GM11168 (cell line): ENCODE measurements around the gene NUP210.
"Not testable (repeated sequence)": the region's sequence is repeated elsewhere in the genome, so short reads cannot be mapped to it uniquely, and the experiment has no call there.

Experiments
- in situ Hi-C: fragments of 300-500 bp; cut with MboI; formaldehyde crosslinking; loops from one replicate; pipeline ENCODE4 v1.12.0; 2022; ENCODE audit warnings: low sequenced_read_pairs; ENCODE audit not compliant: unreplicated experiment

NUP210 gene

DNA sequence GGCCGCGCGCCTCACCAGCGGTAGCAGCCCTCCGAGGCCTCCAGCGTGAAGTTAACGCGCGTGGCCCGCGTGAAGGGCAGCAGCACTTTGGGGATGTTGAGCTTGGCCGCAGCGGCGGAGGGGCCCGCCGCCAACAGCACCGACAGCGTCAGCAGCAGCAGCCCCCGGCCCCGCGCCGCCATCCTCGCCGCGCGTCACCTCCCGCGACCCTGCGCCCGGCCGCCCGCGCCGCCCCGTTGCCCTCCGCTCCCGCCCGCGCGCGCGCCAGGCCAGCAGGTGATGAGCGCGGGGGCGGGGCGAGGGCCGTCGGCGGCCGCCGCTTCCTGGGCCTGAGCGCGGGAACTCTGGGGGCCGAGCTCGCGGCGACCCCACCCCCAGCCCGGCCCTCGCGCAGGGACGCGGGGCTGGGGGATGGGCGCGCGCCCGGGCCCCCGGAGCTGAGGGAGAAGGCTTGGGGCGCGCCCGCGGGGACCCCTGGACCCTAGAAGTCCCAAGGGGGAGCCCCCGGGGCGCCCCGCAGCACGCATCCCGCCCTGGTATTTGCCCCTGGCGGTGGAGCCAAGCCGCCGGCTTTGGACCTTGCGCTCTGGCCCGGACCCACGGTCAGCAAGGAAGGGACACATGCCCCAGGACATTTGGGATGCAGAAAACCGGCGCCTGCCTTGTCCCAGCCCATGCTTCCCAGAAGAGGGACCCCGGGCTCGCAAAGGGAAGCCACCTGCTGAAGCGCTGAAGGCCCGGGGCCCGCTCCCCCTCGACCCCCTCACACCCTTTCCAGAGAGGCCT is at the start of gene NUP210:
TSS of gene NUP210 (minus strand) at position 278 of the 786 bp plus-strand sequence. CDS start at position 182, 96 bp downstream.
- in situ Hi-C loops, result no loop called here

DNA sequence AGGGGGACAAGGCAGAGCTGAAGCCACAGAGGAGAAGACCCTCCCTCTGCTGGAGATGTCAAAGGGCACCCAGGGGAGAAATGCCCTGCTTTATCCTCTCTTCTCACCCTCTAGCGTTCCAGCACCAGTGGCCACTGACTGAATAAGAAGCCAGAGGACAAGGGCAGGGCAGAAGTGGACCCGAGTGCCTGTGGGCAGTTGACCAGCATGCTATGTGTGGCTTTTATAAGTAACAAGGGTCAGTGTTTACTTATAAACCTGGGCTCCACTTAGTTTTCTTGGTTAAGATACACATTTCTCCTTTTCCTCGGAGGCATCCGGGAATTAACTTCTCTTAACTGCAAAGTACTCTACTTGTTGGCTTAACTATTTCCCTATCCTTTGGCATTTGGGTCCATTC is 46.7 kb upstream of the NUP210 start:
- in situ Hi-C loops, result no loop called here

DNA sequence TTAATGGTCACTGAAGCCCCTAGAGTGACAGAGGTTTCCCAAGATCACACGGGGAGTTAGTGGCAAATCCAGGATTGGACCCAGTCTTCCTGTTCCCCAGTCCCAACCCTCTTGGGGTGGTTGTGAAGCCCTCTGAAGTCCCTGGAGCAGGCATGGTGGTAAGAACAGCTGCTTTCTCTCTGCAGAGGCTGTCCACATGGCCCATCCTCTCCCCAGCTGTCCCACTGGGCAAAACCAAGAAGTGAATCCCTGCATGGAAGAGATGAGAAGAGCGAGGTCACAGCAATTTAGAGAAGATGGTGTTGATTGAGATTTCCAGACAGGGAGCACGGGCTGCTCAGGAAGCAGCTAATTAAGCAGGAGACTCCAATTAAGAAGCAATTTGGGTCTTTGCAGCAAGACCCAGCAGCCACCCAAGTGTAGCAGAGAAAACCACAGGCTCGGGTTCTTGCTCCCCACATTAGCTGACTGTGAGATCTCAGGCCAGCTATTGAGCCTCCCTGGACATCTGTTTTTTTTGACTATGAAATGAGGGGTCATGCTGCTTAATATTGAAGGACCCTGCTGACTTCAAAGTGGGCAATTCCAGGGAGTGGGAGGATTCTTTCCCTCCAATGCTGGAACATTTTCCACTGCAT is 45.2 kb upstream of the NUP210 start:
- in situ Hi-C loops, result no loop called here

DNA sequence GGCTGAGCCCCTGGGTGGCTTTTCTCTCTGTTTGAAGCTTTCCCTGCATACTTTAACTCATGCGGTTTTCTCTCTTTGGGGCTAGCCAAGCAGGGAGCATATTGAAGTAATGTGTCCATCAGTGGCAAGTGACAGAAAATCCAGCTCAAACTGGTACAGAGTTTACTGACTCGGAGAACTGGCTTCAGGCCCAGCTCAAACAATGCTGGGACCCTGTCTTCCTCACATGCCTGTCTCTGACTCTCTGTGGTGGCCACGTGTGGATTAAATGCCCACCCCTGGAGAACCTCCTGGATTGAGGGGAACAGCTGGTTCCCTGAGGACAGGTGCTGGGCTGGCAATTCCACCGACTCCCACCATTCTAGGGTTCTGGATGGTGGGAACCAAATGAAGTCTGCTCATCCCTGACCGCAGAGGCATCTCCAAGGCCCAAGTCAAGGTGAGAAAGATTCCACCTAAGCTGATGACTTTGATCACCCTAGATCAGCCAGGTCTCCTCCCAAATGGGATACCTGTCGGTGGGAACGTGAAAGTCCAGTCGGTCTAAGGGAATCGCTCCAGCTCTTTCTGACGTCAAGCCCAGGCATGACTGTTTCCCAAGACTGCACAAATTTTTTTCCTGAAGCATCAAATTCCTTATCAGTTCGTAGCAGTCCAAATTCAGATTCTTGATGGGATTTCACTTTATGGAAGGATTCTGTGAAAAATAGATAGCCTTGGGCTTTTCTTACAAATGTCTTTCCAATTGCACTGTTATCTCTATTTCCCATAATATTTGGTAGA is 43.7 kb upstream of the NUP210 start:
- in situ Hi-C loops, result no loop called here

DNA sequence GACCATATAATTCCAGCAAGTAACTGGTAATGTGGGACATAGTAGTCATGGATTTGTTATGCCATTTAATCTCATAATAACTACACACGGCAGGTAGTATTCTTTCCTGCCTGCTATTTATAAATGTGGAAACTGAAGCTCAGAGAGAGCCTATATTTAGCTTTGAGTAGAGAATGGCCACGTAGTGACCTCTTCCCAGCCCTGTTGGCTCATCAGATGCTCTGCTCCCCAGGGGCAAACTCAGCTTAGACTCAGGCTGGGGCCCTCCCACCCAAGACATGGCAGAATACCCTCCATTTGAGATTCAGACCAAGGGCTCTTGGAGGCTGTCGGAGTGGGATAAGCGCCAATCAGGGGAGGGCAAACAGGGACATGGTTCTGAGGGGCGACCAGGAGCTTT is 42.7 kb upstream of the NUP210 start:
- in situ Hi-C loops, result no loop called here

DNA sequence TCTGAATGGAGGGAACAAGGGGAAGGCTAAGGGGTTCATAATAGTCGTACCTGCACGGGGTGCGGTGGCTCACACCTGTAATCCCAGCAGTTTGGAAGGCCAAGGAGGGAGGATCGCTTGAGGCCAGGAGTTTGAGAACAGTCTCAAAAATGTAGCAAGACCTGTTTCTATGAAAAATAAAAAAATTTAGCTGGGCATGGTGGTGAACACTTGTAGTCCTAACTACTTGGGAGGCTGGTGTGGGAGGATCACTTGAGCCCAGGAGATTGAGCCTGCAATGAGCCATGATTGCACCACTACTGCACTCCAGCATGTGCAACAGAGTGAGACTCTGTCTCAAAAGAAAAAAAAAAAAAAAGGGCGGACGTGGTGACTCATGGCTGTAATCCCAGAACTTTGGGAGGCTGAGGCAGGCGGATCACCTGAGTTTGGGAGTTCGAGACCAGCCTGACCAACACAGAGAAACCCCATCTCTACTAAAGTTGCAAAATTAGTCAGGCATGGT is 42.1 kb upstream of the NUP210 start:
- in situ Hi-C loops, result no loop called here

DNA sequence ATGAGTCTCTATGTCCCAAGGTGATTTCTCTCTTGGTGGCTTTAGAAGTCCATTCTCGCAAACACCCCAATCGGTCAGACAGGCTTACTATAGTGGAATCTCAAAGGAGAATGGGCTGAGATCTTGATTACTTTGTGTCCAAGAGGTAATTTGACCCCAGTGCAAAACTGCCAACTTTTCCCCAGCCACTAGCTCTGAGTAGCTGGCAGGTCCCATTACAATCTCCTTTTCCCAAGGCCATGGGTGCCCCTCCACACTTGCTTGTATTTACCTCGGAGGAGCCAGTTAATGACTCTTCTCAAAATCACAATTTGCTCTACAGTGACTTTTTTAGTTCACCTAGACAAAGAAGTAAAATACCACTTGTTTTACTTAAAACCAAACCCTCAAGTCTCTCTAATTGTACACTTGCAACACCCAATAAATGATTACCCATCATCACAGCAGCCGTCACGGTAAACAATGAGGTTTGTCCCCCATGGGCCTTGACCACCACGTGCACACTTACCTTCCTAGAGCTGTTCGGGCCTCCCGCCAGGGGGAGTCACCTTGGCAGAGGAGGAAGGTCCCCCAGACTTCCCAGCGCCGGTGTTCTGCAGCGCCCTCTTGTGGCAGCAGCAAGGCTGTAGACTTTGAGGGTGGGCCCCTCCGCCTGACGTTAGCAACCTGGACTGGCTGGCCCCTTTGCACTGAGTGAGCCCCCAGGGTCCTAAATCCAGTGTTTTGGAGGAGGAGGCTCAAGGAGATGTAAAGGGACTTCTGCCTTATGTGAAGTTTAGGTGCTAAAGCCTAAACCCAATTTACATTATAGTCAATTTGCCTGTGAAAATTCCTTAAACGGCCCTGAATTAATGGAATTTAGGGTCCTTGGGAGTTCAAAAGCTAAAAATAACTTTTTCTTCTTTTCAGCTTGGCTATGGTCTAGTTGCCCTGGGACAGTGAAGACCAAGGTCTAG is 41.3 kb upstream of the NUP210 start:
- in situ Hi-C loops, result no loop called here

DNA sequence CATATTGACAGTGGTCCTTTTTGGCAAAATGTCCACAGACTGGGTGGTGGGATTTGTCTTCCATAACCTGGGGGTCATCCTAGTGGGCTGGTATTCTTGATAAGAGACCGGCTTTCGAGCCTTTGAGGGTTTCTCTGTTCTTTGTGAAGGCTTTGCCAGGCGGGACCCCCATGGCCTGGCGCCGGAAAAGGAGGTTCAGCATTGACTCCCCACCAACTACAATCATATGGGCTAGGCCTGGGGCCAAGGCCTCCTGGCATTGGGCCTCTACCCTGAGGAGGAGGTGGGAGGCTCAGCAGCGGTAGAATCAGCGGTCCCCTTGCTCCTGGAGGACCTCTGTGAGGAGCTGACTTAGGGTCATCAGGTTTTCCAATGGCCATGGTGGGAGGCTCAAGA is 40.2 kb upstream of the NUP210 start:
- in situ Hi-C loops, result no loop called here

DNA sequence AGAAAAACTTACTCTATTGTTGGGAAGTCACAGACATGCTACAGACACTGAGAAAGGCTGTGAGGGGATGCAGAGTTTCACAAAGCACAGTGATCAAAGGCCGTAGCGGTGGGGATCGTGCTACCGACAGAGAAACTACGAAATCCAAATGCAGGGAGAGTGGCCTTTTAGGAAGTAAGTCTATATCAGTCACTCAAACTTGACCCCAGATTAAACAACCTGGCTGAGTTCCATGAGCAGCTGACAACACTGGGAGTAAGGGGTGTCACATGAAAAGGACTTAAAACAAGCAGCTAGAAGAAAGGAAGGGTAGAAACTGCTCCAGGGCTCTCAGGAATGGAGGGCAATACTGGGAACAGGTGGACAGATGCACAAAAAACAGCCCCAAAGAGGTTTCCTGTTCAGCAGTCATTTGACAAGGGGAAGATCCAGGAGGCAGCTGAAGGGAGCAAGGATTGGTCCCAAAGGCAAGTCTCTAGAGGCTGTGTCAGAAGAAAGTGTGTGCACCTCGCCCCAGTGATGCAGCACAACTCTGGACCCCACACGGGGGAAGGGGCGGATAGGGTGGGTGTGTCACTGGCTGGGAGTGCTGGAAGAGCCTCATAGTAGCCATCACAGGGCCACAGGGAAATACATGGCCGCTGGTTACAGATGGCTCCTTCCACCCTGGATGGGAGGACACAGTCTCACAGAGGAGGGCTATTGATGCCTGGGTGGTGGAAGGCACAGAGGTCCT is 39.7 kb upstream of the NUP210 start:
- in situ Hi-C loops, result loop anchor here (10.0 kb wide), 1 partner anchor 375 kb away; no protein-coding TSS in a partner anchor

DNA sequence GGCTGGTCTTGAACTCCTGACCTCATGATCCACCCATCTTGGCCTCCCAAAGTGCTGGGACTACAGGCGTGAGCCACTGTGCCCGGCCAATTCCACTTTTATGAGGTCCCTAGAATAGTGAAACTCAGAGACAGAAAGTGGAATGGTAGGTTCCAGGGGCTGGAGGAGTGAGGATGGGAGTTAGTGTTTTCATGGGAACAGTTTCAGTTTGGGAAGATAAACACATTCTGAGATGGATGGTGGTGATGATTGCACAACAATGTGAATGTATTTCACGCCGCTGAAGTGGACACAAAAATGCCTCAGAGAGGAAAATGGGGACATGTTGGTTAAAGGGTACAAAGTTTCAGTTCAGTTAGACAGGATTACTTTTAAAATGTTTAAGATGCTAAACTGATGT is 37.5 kb upstream of the NUP210 start:
- in situ Hi-C loops, result loop anchor here (10.0 kb wide), 1 partner anchor 373 kb away; no protein-coding TSS in a partner anchor

DNA sequence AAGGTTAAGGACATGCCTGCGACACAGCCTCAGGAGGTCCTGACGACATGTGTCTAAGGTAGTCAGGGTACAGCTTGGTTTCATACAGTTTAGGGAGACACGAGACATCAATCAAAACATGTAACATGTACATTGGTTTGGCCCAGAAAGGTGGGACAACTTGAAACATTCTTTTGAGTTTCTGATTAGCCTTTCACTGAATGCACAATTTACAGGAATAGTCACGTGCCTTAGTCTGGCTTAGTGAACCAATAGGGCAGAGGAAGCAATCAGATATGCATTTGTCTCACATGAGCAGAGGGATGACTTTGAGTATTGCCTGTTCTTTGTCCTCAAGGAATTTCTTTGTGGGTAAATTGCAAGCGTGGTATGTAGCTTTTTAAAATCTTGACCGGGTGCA is 35.5 kb upstream of the NUP210 start:
- in situ Hi-C loops, result loop anchor here (10.0 kb wide), 1 partner anchor 371 kb away; no protein-coding TSS in a partner anchor

DNA sequence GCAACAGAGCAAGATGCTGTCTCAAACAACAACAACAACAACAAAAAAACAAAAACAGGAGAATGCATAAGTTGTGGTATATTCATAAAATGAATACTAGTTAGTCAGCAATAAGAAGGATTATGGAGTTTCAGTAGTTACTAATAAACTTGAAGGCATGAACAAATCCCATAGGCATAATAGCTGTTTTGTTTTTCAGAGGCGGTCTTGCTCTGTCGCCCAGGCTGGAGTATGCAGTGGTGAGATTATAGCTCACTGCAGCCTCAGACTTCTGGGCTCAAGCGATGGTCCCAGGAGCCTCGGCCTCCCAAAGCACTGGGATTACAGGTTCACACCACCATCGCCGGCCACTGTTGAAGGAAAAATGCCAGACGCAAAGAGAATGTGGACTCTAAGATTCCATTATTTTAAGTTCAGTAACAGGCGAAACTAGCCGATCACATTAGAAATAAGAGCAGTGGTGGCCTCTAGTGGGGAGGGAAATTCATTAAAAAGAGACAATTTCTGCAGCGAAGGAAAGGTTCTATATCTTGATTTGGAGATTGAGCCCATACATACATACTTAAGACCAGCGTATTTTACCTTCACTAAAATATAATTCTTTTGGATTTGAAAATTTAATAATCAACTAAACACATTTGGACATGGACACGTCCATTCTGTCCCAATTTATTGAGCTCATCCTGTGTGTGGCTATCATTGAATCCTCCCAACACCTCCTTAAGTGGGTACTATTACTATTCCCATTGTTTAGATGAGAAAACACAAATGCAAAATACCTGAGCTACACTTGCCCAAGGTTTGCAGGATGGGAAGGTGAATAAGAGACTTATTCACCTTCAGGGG is 32.6 kb upstream of the NUP210 start:
- in situ Hi-C loops, result loop anchor here (5.0 to 10.0 kb wide), 2 partner anchors 65 to 368 kb away; no protein-coding TSS in a partner anchor

DNA sequence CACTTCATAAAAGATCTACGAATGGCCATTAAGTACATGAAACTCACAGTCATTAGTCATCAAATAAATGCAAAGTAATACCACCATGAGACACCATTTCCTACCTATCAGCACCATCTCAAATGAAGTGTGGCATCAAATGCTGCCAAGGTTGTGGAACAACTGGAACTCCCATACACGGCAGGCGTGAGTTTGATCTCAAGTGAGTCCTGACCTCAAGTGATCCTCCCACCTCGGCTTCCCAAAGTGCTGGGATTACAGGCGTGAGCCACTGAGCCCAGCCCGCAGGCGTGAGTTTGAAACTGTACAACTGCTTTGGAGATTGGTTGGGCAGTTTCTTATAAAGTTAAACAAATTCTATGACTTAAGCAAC is 31.2 kb upstream of the NUP210 start:
- in situ Hi-C loops, result loop anchor here (5.0 to 10.0 kb wide), 2 partner anchors 64 to 366 kb away; no protein-coding TSS in a partner anchor

DNA sequence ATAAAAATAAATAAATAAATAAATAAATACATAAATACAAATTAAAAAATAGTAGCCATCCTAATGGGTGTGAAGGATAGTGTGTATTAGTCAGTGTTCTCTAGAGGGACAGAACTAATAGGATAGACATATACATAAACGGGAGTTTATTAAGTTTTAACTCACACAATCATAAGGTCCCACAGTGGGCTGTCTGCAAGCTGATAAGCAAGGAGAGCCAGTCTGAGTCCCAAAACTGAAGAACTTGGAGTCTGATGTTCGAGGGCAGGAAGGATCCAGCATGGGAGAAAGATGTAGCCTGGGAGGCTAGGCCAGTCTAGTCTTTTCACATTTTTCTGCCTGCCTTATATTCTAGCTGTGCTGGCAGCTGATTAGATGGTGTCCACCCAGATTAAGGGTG is 22.8 kb upstream of the NUP210 start:
- in situ Hi-C loops, result not testable (repeated sequence)

DNA sequence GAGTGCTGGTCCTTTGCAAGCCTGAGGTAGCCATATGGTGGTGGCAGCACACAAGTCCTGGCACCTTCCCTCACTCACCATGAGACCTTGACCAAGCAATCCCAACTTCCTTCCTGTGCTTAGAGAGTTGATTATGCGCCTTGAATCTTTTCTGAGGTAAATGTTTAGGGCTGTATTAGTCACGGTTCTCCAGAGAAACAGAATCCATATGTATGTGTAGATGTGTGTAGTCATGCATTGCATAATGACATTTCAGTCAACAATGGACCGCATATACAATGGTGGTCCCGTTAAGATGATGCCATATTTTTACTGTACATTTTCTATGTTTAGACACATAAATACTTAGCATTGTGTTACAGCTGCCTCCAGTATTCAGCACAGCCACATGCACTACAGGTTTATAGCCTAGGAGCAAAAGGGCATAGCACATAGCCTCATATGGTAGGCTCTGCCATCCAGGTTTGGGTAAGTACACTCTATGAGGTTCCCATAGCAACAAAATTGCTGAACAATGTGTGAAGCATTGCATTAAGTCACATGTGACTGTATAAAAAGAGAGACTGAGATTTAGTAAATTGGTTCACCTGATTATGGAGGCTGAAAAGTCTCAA is 20.2 kb upstream of the NUP210 start:
- in situ Hi-C loops, result no loop called here

DNA sequence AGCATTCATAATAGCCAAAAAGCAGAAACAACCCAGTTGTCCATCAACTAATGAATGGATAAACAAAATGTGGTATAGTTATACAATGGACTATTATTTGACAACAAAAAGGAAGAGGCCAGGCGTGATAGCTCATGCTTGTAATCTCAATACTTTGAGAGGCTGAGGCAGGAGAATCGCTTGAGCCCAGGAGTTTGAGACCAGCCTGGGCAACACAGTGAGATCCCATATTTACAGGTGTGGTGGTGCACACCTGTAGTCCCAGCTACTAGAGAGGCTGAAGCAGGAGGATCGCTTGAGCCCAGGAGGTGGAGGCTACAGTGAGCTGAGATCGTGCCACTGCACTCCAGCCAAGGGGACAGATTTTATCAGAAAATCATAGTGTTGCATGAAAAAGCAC is 16.1 kb upstream of the NUP210 start:
- in situ Hi-C loops, result not testable (repeated sequence)

DNA sequence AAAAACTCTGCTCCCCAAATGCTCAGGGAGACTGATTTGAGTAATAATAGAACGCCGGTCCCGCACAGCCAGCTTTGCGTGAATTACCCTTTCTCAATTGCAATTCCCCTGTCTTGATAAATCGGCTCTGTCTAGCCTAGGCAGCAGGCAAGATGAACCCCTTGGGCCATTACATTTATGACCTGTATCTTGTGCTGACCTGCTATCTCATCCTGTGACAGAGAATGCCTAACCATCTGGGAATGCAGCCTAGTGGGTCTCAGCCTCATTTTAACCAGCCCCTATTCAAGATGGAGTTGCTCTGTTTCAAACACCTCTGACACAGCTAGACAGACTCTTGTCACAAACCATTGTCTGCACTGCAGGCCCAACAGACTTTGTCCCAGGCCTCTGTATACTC is 13.8 kb upstream of the NUP210 start:
- in situ Hi-C loops, result no loop called here

DNA sequence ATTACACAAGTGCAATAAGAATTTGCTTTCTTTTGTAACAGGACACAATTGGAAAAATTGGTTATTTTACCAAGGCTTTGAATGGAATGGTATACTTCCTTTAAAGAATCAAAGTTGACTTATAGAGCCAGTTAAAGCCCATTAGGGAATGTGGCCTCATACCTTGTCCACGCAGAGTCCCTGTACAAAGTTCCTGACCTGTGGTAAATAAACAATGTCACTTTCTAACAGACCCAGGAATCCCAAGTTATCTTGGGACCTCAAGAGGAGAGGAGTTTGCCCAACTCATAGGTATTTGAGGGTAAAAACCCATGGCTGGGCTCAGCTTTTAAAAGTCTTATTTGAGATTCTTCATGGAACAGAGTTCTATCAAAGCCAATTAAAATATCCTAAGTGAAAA is 12.0 kb upstream of the NUP210 start:
- in situ Hi-C loops, result no loop called here
